Endothelial cell of umbilical vein (primary cell): Measurements from ENCODE around the gene PRR20E. TPM values are rescaled to one million over a fixed set of nuclear protein-coding genes. Genes with fewer than 3 reads are reported as not detected.

Experiments used
- BruUV-seq: library from RNA; stranded (reverse); fragments of 400-500 nt; replicated peaks from 2 replicates; lab custom pipeline; 2021; lab: Mats Ljungman, UMichigan
- CTCF ChIA-PET: fragments of 300-600, 350-600 bp; sonication (Branson Sonifier 250); formaldehyde crosslinking; loops from one replicate; lab custom pipeline; 2021; ENCODE audit warnings: antibody characterized with exemption, inconsistent platforms; lab: Charles Lee
- POLR2A ChIA-PET: fragments of 300-600, 350-600 bp; sonication (Branson Sonifier 250); formaldehyde crosslinking; loops from one replicate; lab custom pipeline; 2021; ENCODE audit warnings: antibody characterized with exemption, inconsistent platforms; lab: Charles Lee
- DNase-seq: peaks from one replicate; pipeline ENCODE4 v3.0.0-alpha.2; 2011; ENCODE audit warnings: low read depth, low spot score
- FAIRE-seq: peaks from 2 replicates; lab custom pipeline; 2011; peaks lifted over from hg19 to GRCh38; lab: Jason Lieb, UNC
- H2AFZ ChIP-seq: 2 replicates; pipeline ENCODE4 v1.6.0; 2012; ENCODE audit warnings: low read depth, low read length, control low read depth, inconsistent platforms
- H3K27ac ChIP-seq: 2 replicates; pipeline ENCODE4 v1.5.1; 2011; ENCODE audit warnings: low read depth, mild to moderate bottlenecking, control low read depth, low read length, moderate library complexity; ENCODE audit not compliant: insufficient read depth
- H3K27me3 ChIP-seq, 2 experiments: 2 replicates each; pipeline versions ENCODE4 v1.6.0 to v1.6.1; 2011; ENCODE audit warnings: low read length in 2 of 2, mixed read lengths in 1 of 2; ENCODE audit not compliant: control insufficient read depth in 2 of 2, insufficient read depth in 2 of 2
- H3K36me3 ChIP-seq, 2 experiments: 2 replicates in 1 of 2; 3 replicates in 1 of 2; pipeline ENCODE4 v1.5.1; 2011; ENCODE audit warnings: low read length in 2 of 2, mild to moderate bottlenecking in 1 of 2, moderate library complexity in 1 of 2; ENCODE audit not compliant: control insufficient read depth in 2 of 2, insufficient read depth in 2 of 2; ENCODE audit errors: extremely low read depth in 1 of 2
- H3K4me1 ChIP-seq: 3 replicates; pipeline ENCODE4 v1.5.1; 2011; ENCODE audit warnings: mild to moderate bottlenecking, low read length; ENCODE audit not compliant: control insufficient read depth, insufficient read depth; ENCODE audit errors: extremely low read depth
- H3K4me2 ChIP-seq: 2 replicates; pipeline ENCODE4 v1.6.1; 2011; ENCODE audit warnings: low read length, control low read depth, mixed read lengths; ENCODE audit not compliant: insufficient read depth
- H3K4me3 ChIP-seq, 3 experiments: fragments of 200-600 bp in 1 of 3; sonication (generic), shearing (Covaris generic) in 1 of 3; replicated peaks in 1 of 3; 2 replicates each; pipeline ENCODE4 v1.5.1; 2011 to 2016; ENCODE audit warnings: control low read depth in 3 of 3, low read length in 3 of 3, mild to moderate bottlenecking in 2 of 3, inconsistent platforms in 1 of 3, low read depth in 1 of 3, moderate library complexity in 1 of 3; ENCODE audit not compliant: insufficient read depth in 1 of 3
- H3K79me2 ChIP-seq: 2 replicates; pipeline ENCODE4 v1.6.0; 2012; ENCODE audit warnings: low read length, inconsistent platforms; ENCODE audit not compliant: control insufficient read depth, insufficient read depth
- H3K9ac ChIP-seq: replicated peaks from 2 replicates; pipeline ENCODE3; 2011; ENCODE audit warnings: low read length, control low read depth; ENCODE audit not compliant: insufficient read depth; ENCODE audit errors: extremely low read depth
- H3K9me1 ChIP-seq: replicated peaks from 3 replicates; pipeline ENCODE4 v1.6.0; 2011; ENCODE audit warnings: mild to moderate bottlenecking, low read length; ENCODE audit not compliant: control insufficient read depth, insufficient read depth; ENCODE audit errors: extremely low read depth
- H3K9me3 ChIP-seq: replicated peaks from 2 replicates; pipeline ENCODE4 v1.5.1; 2012; ENCODE audit warnings: low read length, inconsistent platforms; ENCODE audit not compliant: control insufficient read depth, insufficient read depth
- H4K20me1 ChIP-seq: replicated peaks from 2 replicates; pipeline ENCODE3; 2011; ENCODE audit warnings: mild to moderate bottlenecking, low read length; ENCODE audit not compliant: control insufficient read depth, insufficient read depth; ENCODE audit errors: extremely low read depth
- CTCF ChIP-seq, 2 donors: IDR thresholded peaks; 1 replicate in 1 of 2; 2 replicates in 1 of 2; pipeline ENCODE4 v1.5.1; 2011; ENCODE audit warnings: low read length in 2 of 2, mild to moderate bottlenecking in 2 of 2, moderate library complexity in 2 of 2, control low read depth in 1 of 2, inconsistent platforms in 1 of 2, low read depth in 1 of 2; ENCODE audit not compliant: insufficient read depth in 1 of 2; ENCODE audit errors: extremely low read depth in 1 of 2
- EZH2 ChIP-seq: IDR thresholded peaks from 2 replicates; pipeline ENCODE4 v1.6.1; 2012; ENCODE audit warnings: borderline replicate concordance, low read depth, mild to moderate bottlenecking, moderate library complexity, low read length, inconsistent platforms; ENCODE audit not compliant: severe bottlenecking
- FOS ChIP-seq: IDR thresholded peaks from 2 replicates; pipeline ENCODE4 v1.6.1; 2011; ENCODE audit warnings: mild to moderate bottlenecking, low read length, moderate library complexity, borderline replicate concordance; ENCODE audit not compliant: insufficient read depth
- GATA2 ChIP-seq: IDR thresholded peaks from 2 replicates; pipeline ENCODE4 v1.7.0; 2011; ENCODE audit warnings: low read depth, mild to moderate bottlenecking, moderate library complexity, mixed read lengths, low read length; ENCODE audit not compliant: insufficient read length, insufficient read depth
- JUN ChIP-seq: IDR thresholded peaks from 2 replicates; pipeline ENCODE4 v1.6.1; 2011; ENCODE audit warnings: borderline replicate concordance, low read depth; ENCODE audit not compliant: insufficient read length, insufficient read depth
- MAX ChIP-seq: IDR thresholded peaks from 2 replicates; pipeline ENCODE4 v1.6.1; 2011; ENCODE audit not compliant: insufficient read depth, insufficient read length
- MYC ChIP-seq: IDR thresholded peaks from one replicate; pipeline ENCODE4 v1.6.1; 2011; ENCODE audit warnings: mild to moderate bottlenecking, low read depth, low read length
- POLR2A ChIP-seq: IDR thresholded peaks from 2 replicates; pipeline ENCODE4 v1.6.1; 2012; ENCODE audit warnings: low read depth, mild to moderate bottlenecking, control low read depth, low read length
- POLR2AphosphoS5 ChIP-seq: IDR thresholded peaks from 2 replicates; pipeline ENCODE4 v1.6.1; 2012; ENCODE audit warnings: low read depth, mild to moderate bottlenecking, control low read depth, low read length, moderate library complexity; ENCODE audit not compliant: insufficient read depth
- dilution Hi-C: fragments of 300-500 bp; cut with MboI; formaldehyde crosslinking; loops from one replicate; pipeline ENCODE4 v1.15.0; 2019; ENCODE audit warnings: low sequenced_read_pairs; ENCODE audit not compliant: extremely low pct_ligation_motif_present
- intact Hi-C: fragments of 100-400 bp; cut with micrococcal nuclease; formaldehyde crosslinking; loops from one replicate; pipeline ENCODE4 v1.10.0; 2022
- polyA plus RNA-seq, 4 experiments: library from polyadenylated mRNA; depleted of rRNA in 3 of 4; stranded (reverse) in 3 of 4; unstranded in 1 of 4; fragments of >200 nt; gene quantifications; 2 replicates each; pipeline versions ENCODE4 v1.2.1 to v1.2.3, GENCODE V29; 2011 to 2012; ENCODE audit warnings: missing spikeins in 1 of 4
- total RNA-seq: library from RNA; stranded (reverse); gene quantifications from 2 replicates; pipeline ENCODE4 v1.2.3, GENCODE V29; 2021

The PRR20E gene
- total and polyA plus RNA-seq, 2 donors (not counting 3 experiments of a cell fraction or from before 2014, with no cell fraction given): not detected

GRCh38 chr13:57128909-57129308 lies 38.1 kb upstream of the PRR20E start:
- no peaks in the 10 kb centered on the region for H3K27me3 ChIP-seq
- no peak for TF ChIP-seq GATA2
- TF ChIP-seq EZH2: no peak
- no peak for TF ChIP-seq MAX
- TF ChIP-seq MYC: no peak
- no peak for FAIRE-seq
- no peaks in the 10 kb centered on the region for H4K20me1 ChIP-seq
- dilution Hi-C loops: no loop called here
- no peaks in the 10 kb centered on the region for H3K79me2 ChIP-seq
- no TSS peak for BruUV-seq
- no peak overlapping the region for H3K4me3 ChIP-seq
- H3K9me1 ChIP-seq: no peaks in the 10 kb centered on the region
- intact Hi-C loops: no loop called here
- no peaks in the 10 kb centered on the region for H3K4me1 ChIP-seq
- no peak overlapping the region for H3K27ac ChIP-seq
- ChIA-PET CTCF (no interaction called here), POLR2A (no interaction called here)
- no peaks in the 10 kb centered on the region for H3K9me3 ChIP-seq
- no peak for DNase-seq
- H3K36me3 ChIP-seq: no peaks in the 10 kb centered on the region
- H3K9ac ChIP-seq: no peak overlapping the region
- no peak overlapping the region for H2AFZ ChIP-seq
- H3K4me2 ChIP-seq: no peak overlapping the region

GRCh38 chr13:57136093-57136492 lies 30.9 kb upstream of the PRR20E start:
- CTCF ChIA-PET: no interaction called here
- Histone ChIP-seq H3K36me3 (no peaks in the 10 kb centered on the region), H3K9me1 (no peaks in the 10 kb centered on the region), H3K4me1 (no peaks in the 10 kb centered on the region), H3K9me3 (no peaks in the 10 kb centered on the region), H4K20me1 (no peaks in the 10 kb centered on the region), H3K4me2 (no peak overlapping the region), H3K4me3 (no peak overlapping the region), H3K27me3 (no peaks in the 10 kb centered on the region), H3K27ac (no peak overlapping the region), H3K79me2 (no peaks in the 10 kb centered on the region), H2AFZ (no peak overlapping the region), H3K9ac (no peak overlapping the region)
- FAIRE-seq (no peak), DNase-seq (no peak)
- dilution Hi-C loops (no loop called here), intact Hi-C loops (no loop called here)
- no TSS peak for BruUV-seq
- POLR2A ChIA-PET: no interaction called here
- TF ChIP-seq JUN: no peak
- TF ChIP-seq MAX: no peak
- TF ChIP-seq GATA2: no peak
- TF ChIP-seq MYC: no peak
- no peak for TF ChIP-seq CTCF (IDR thresholded peaks at IDR 0.05; ENCODE audit: extremely low read depth in 1 of 2, insufficient read depth in 1 of 2, low read depth in 1 of 2, low read length in 2 of 2)
- no peak for TF ChIP-seq FOS
- no peak for TF ChIP-seq POLR2A
- TF ChIP-seq POLR2AphosphoS5: no peak
- TF ChIP-seq EZH2: no peak
